Esophagus squamous epithelium (tissue), 4 donors: ENCODE measurements around the gene PTAR1.

ENCODE experiments used
- POLR2A ChIP-seq, 4 donors: fragments of 450-650 bp; IDR thresholded peaks; one replicate each; pipeline ENCODE4 v1.6.1; 2017; ENCODE audit warnings: antibody characterized with exemption in 4 of 4, mild to moderate bottlenecking in 4 of 4, moderate library complexity in 3 of 4
- TF ChIP-seq, protein P1 (sequence below), 6 experiments: fragments of 450-650 bp in 4 of 6; fragments of 200-600 bp in 2 of 6; sonication (generic) in 2 of 6; IDR thresholded peaks; one replicate each; pipeline ENCODE4 v1.5.1; 2016 to 2019; ENCODE audit warnings: antibody characterized with exemption in 6 of 6, mild to moderate bottlenecking in 4 of 6, moderate library complexity in 4 of 6

DNA sequence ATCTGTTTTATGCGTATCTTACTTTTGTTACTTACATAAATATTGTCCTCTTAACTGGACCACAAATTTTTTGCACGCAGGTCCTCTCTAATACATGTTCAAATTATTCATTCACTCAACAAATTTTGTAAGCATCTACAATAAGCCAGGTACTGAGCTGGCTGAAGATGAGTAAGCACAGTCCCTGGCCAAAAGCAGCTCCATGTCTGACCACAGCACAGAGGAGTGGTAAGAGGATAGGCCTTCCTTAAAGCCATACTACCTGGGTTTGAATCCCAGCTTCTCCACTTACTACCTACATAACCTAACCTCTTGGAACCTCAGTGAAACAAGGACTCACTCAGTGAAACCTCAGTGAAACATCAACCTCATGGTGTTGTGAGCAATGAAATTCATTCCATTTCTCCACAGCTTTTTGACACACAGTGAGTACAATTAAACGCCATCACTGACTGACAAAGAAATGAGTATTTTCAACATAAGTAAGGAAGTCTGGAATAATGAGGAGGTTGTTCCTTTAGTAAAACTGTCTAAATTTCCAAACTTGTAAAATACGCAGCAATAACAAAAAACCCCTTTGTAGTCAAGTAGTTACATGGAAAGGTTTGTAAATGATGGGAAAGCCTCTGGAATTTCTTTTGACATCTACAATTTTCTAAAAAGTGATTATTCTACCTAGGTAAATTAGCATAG, 15.0 kb downstream of the PTAR1 start:
- no peak for TF ChIP-seq POLR2A (IDR thresholded peaks at IDR 0.05)
- TF ChIP-seq, protein P1, sequence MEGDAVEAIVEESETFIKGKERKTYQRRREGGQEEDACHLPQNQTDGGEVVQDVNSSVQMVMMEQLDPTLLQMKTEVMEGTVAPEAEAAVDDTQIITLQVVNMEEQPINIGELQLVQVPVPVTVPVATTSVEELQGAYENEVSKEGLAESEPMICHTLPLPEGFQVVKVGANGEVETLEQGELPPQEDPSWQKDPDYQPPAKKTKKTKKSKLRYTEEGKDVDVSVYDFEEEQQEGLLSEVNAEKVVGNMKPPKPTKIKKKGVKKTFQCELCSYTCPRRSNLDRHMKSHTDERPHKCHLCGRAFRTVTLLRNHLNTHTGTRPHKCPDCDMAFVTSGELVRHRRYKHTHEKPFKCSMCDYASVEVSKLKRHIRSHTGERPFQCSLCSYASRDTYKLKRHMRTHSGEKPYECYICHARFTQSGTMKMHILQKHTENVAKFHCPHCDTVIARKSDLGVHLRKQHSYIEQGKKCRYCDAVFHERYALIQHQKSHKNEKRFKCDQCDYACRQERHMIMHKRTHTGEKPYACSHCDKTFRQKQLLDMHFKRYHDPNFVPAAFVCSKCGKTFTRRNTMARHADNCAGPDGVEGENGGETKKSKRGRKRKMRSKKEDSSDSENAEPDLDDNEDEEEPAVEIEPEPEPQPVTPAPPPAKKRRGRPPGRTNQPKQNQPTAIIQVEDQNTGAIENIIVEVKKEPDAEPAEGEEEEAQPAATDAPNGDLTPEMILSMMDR (IDR thresholded peaks at IDR 0.05) = no peak
